ENCODE measurements around the gene TMEM175.

Gene TMEM175

GRCh38 chr4:931960-932712, at the start of gene TMEM175, which contains the start of gene GAK:
Gene TMEM175 (plus strand): TSS chr4:932460. CDS start chr4:947740, 15,280 bp downstream.
Gene GAK (minus strand): TSS chr4:932316. CDS start chr4:932187, 129 bp downstream.
- peak; percentile 97 for DNase-seq

- no peak for DNase-seq
Measured at GRCh38 chr4:882646-883045, 49.6 kb upstream of the TMEM175 start.

DNA sequence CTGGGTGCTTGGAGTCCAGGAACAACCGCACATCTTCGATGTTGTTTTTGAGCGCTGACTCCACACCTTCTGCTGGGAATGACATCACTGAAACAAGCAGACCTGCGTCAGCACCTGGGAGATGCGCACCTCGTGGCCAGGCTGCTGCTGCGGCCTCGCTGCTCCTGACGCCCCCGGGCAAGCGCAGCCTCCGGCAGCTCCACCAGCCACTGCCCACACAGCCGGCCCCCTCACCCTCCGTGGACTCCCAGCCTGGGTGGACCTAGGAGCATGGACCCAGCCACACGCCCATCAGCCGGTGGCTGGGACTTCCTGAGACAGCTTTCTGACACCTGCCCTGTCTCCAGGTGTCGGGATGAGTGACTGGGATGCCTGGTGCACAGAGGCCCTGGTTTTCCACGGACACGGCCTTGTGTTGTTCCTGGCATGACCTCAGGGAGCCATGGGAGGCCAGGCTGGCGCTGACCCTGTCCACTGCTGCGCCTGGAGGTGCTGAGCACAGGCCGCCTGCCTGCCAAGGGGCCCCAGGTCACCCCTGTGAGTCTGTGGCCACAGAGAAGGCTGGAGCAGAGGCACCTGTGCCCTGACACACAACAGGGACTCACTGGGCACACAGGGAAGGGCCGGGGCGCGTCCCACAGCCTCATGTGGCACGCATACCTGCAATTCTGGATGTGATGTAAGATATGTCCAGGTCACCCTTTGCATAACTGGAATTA, 48.7 kb upstream of the TMEM175 start:
- DNase-seq: no peak

- DNase-seq: no peak
Measured at GRCh38 chr4:884259-884658, 48.0 kb upstream of the TMEM175 start.

GRCh38 chr4:884896-885295, 47.4 kb upstream of the TMEM175 start:
- no peak for DNase-seq

GRCh38 chr4:885353-885752, 46.9 kb upstream of the TMEM175 start:
- no peak for DNase-seq

GRCh38 chr4:886244-886643, 46.0 kb upstream of the TMEM175 start:
- no peak for DNase-seq

DNA sequence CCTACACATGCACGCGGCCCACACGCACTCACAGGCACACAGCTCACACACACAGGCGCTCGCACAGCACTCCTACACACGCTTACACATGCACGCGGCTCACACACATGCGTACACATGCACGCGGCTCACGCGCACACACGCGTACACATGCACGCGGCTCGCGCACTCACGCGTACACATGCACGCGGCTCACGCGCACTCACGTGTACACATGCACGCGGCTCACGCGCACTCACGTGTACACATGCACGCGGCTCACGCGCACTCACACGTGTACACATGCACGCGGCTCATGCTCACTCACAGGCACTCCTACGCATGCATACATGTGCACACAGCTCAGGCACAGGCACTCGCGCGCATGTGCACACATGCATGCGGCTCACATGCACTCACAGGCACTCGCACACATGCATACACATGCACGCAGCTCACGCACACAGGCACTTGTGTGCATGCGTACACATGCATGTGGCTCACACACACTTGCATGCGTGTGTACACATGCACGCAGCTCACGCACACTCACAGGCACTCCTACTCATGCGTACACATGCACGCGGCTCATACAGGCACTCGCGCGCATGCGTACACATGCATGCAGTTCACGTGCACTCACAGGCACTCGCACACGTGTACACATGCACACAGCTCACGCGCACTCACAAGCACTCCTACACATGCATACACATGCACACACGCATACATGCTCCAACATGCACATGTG, 45.1 kb upstream of the TMEM175 start:
- no peak for DNase-seq

GRCh38 chr4:888029-888428, 44.2 kb upstream of the TMEM175 start:
- no peak for DNase-seq

DNA sequence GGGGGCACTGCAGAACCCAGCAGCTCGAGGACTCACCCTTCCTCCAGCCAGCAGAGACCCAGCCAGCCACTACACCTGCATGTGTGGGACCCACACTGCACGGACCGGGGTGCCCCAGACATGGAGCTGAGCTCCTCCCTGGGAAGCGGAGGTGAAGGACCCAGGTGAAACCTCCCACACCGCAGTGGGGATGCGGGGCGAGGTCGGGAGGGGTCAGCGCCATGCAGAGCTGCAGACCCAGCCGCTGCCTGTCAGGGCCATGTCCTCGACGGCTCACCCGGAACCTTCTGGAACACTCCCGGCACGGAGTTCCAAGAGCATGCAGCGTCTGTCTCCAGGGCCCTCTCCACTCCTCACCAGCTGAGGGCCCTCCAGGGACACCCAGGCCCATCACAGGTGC, 42.7 kb upstream of the TMEM175 start:
- no peak for DNase-seq

DNA sequence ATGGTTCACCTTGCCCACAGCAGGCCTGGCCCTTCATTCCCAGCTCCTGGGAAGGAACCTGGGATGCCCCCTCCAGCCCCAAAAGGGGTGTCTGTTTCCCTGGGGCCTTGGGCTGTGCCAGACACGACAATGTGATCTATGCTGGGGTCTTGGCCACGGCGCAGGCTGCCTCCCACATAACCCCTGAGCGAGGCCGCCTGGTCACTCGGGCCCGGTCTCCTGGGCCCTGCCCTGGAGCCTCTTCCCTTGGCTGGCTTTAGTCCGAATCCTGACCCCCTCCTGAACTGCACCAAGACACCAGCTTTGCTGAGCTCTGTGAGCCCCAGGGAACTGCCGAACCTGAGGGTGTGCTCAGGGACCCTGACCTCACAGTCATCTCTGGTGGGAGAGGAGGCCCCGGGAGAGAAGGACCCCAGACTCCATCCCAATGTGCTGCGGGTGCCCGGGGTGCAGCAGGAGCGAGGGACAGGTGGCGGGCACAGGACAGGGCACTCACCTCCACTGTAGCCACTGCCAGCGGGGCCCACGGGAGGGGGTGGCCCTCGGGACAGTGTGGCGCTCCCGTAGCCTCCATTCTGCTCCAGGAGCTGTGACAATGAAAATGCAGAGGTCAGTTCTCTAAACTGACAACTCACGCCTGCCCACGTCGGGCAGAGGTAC, 42.1 kb upstream of the TMEM175 start:
- no peak for DNase-seq

DNA sequence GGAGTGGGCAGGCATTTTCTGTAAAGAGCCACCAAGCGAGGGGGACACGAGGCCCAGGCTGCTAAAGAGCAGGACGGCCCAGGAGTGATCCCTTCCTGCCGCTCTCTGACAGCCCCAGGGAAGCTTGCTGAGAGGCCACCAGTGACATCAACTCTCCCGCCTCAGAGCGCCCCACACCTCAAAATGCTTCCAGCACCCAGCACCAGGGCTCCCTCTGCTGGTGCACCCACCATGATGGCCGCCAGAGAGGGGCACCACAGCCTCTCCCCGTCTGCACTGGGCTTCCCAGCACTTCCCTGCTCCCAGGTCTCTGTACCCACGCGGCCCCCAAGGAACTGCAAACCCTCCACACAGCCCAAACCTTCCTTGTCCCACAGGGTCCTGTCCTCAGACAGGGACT, 40.5 kb upstream of the TMEM175 start:
- DNase-seq: no peak

GRCh38 chr4:892780-893179, 39.5 kb upstream of the TMEM175 start:
- no peak for DNase-seq

DNA sequence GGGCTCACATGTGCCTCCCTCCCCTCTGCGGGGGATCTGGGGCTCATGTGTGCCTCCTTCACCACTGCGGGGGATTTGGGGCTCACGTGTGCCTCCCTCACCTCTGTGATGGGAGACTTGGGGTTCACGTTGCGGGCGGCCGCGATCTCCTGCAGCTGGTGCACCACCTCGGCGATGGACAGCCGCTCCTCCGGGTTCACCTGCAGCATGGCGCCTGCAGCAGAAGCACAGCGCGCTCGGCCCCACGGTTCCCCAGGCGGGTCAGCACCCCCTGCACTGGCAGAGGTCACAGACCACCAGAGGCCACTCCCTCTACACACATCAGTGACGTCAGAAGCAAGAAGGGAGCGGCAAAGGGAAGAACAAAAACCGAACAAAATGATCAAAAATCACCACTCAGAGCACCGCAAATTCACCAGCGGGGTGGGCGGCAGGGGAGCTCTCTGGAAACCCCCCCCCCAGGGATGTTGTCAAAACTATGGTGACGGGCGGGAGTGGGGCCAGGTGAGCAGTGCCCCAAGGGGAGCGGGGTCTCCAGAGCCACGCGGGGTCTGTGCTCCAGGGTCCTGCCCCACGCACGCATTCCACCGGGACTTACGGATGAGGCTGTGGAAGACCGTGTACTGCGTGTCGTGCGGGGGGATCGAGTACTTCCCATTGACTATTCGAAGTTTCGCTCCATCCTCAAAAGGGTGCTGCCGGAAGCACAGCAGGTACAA, 38.8 kb upstream of the TMEM175 start:
- no peak for DNase-seq

DNA sequence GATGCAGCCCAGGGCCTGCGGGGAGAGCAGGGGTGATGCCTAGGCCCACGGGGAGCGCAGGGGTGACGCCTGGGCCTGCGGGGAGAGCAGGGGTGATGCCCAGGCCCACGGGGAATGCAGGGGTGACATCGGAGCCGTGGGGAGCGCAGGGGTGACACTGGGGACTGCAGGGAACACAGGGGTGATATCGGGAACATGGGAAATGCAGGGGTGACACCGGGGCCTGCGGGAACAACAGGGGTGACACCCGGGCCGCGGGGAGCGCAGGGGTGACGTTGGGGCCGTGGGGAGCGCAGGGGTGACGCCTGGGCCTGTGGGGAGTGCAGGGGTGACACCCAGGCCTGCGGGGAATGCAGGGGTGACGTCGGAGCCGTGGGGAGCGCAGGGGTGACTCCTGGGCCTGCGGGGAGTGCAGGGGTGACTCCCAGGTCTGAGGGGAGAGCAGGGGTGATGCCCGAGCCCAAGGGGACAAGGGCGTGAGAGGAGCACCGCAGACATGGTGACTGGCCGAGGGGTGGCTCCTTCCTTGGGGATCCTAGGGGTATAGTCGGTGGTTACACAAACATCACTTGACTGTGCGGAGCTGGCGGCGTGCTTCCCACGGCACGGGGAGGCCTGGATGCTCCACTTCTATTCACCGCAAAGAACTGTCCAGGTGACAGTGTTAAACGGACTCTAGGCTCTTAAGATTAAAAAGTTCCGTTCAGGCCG, 38.1 kb upstream of the TMEM175 start:
- no peak for DNase-seq

DNA sequence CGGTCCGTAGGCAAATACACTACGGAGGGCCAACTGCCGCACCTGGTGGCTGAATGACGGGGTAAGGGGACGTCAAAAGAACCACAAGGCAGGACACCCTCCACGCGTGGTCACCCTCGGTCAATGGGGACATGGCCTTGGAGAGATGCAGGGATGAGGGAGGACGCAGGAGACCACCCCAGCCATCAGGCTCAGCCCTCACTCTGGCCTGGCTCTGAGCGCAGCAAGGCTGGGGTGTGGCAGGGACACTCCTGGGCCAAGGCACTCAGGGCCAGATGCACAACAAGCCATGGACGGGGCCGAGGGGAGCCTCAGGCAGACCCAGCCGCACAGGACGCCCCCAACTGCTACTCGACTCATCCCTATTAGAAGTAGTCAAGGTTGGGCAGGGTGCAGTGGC, 36.7 kb upstream of the TMEM175 start:
- DNase-seq: no peak

DNA sequence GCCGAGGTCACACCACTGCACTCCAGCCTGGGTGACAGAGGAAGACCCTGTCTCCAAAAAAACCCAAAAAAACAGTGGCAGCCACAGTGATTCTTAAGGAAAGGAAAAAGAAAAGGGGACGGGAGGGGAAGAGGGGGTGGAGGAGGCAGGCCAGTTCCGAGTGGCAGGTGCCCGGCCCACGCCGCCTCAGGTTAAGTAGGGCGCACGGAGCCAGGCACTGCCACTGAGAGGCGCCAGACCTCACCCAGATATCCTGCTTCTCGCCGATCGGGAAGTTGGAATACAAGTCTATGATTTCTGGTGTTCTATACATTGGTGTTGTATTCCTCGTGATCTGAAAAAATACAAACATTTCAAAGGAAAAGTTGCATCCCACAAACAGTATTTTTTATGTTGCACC, 36.0 kb upstream of the TMEM175 start:
- DNase-seq: no peak

DNA sequence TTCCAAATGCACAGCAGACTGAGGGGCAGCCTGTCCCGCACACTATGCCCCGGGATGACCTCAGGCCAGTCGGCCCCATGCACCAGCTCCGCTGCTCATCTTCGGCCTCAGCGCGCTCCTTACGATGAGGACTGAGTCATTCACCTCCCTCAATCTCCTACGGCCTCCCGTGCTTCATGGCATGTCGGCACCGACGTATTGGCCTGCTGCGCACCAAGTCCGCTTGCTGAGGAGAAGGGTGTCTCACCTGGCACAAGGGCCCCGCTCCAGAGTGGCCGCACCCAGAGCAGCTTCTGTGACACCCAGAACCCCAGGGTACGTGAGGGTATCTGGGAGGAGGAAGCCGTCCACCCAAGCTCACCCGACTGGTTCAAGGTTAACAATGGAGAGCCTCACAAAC, 35.6 kb upstream of the TMEM175 start:
- DNase-seq: no peak

DNA sequence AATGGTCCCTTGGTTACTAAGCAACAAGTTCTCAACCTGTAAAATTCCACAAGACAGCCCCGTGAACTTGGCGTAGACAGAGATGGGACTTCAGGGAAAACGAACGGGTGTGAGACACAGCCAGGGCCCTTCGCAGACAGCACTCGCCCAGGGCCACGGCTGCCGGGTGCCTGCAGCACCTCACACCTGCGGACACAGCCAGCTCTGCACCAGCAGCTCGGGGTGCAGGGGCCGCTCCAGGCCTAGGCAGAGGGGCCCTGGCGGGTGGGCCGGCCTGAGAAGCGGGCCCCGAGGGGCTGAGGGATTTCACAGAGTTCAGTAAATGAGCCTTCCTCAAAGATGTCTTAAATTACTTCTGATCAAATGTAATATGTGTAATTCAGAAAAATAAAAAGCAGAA, 34.1 kb upstream of the TMEM175 start:
- no peak for DNase-seq

- DNase-seq: no peak
Measured at GRCh38 chr4:898869-899555, 33.2 kb upstream of the TMEM175 start.

- no peak for DNase-seq
Measured at GRCh38 chr4:899556-899906, 32.7 kb upstream of the TMEM175 start.
